GM12865 (cell line): ENCODE measurements around the gene GARIN1A.
"Not testable (repeated sequence)": the region's sequence is repeated elsewhere in the genome, so short reads cannot be mapped to it uniquely, and the experiment has no call there.

Experiments used
- DNase-seq: peaks from one replicate; pipeline ENCODE4 v3.0.0; 2010; ENCODE audit warnings: low read depth
- H3K4me3 ChIP-seq: 2 replicates; pipeline ENCODE4 v1.5.1; 2011; ENCODE audit warnings: mild to moderate bottlenecking, low read depth, low read length, control low read depth
- CTCF ChIP-seq: IDR thresholded peaks from 2 replicates; pipeline ENCODE4 v1.5.1; 2011; ENCODE audit warnings: low read length, control low read depth, low read depth, inconsistent platforms; ENCODE audit not compliant: insufficient read depth; ENCODE audit errors: missing control alignments

The GARIN1A gene

GRCh38 chr7:128671992-128672391 is at the start of gene GARIN1A:
TSS of gene GARIN1A (plus strand) at chr7:128672292. CDS start at chr7:128672398, 106 bp downstream.
- no peak for DNase-seq

GRCh38 chr7:128627124-128627523 is 45.0 kb upstream of the GARIN1A start:
- not testable (repeated sequence) for DNase-seq, H3K4me3 ChIP-seq

More at GRCh38 chr7:128671992-128672391, at the start of gene GARIN1A:
- no peak for TF ChIP-seq CTCF
- no peak within 1 kb of the TSS for H3K4me3 ChIP-seq

GRCh38 chr7:128633915-128634314 is 38.2 kb upstream of the GARIN1A start:
- not testable (repeated sequence) for DNase-seq, H3K4me3 ChIP-seq

GRCh38 chr7:128645206-128645605 is 26.9 kb upstream of the GARIN1A start:
- DNase-seq, H3K4me3 ChIP-seq: not testable (repeated sequence)

- H3K4me3 ChIP-seq, DNase-seq: not testable (repeated sequence)
Observed at GRCh38 chr7:128645844-128646243, 26.2 kb upstream of the GARIN1A start.

- not testable (repeated sequence) for H3K4me3 ChIP-seq, DNase-seq
Observed at GRCh38 chr7:128646877-128647276, 25.2 kb upstream of the GARIN1A start.

- not testable (repeated sequence) for H3K4me3 ChIP-seq, DNase-seq
Observed at GRCh38 chr7:128651096-128651495, 21.0 kb upstream of the GARIN1A start.

GRCh38 chr7:128652606-128653005 is 19.5 kb upstream of the GARIN1A start:
- not testable (repeated sequence) for DNase-seq, H3K4me3 ChIP-seq

GRCh38 chr7:128653197-128653596 is 18.9 kb upstream of the GARIN1A start:
- DNase-seq, H3K4me3 ChIP-seq: not testable (repeated sequence)

GRCh38 chr7:128654080-128654479 is 18.0 kb upstream of the GARIN1A start:
- DNase-seq, H3K4me3 ChIP-seq: not testable (repeated sequence)

GRCh38 chr7:128654501-128654900 is 17.6 kb upstream of the GARIN1A start:
- H3K4me3 ChIP-seq, DNase-seq: not testable (repeated sequence)

GRCh38 chr7:128658428-128658827 is 13.7 kb upstream of the GARIN1A start:
- not testable (repeated sequence) for H3K4me3 ChIP-seq, DNase-seq

- no peak for DNase-seq
- no peak for TF ChIP-seq CTCF
- no peak overlapping the region for H3K4me3 ChIP-seq
Observed at GRCh38 chr7:128660596-128660995, 11.5 kb upstream of the GARIN1A start.
